Right renal pelvis (tissue), 4 donors: ENCODE data around the gene COLEC11. TPM values are rescaled to one million over a fixed set of nuclear protein-coding genes. Genes with fewer than 3 reads are reported as not detected.
"Not testable (repeated sequence)": the region's sequence is repeated elsewhere in the genome, so short reads cannot be mapped to it uniquely, and the experiment has no call there.

Experiments
- DNase-seq, 4 donors: peaks; one replicate each; pipeline ENCODE4 v3.0.0-alpha.2; 2013; ENCODE audit warnings: low read depth in 4 of 4, low spot score in 3 of 4, missing footprints in 1 of 4
- polyA plus RNA-seq, 4 donors: library from polyadenylated mRNA; unstranded; fragments of 120-200 nt; gene quantifications; one replicate each; pipeline ENCODE4 v1.2.1, GENCODE V29; 2013; ENCODE audit not compliant: insufficient read length in 4 of 4

Gene COLEC11
- polyA plus RNA-seq, 4 donors: 1.2 to 4.2 (median 1.7) TPM

GRCh38 chr2:3649581-3649980 lies 54.7 kb downstream of the COLEC11 start:
- DNase-seq: no peak

GRCh38 chr2:3650140-3650920 lies 55.4 kb downstream of the COLEC11 start:
- no peak for DNase-seq

GRCh38 chr2:3651691-3652648 lies 57.1 kb downstream of the COLEC11 start:
- DNase-seq: peak in 3 of 4 donors; percentile 32 to 63 (median 49)

GRCh38 chr2:3652896-3653625 lies 58.1 kb downstream of the COLEC11 start:
- no peak for DNase-seq

- no peak for DNase-seq
Measured at GRCh38 chr2:3654011-3654410, 59.1 kb downstream of the COLEC11 start.

- no peak for DNase-seq
Measured at GRCh38 chr2:3654531-3655225, 59.8 kb downstream of the COLEC11 start.

GRCh38 chr2:3655871-3656761 lies 61.2 kb downstream of the COLEC11 start:
- DNase-seq: no peak

GRCh38 chr2:3656762-3657721 lies 62.1 kb downstream of the COLEC11 start:
- DNase-seq: peak in 1 of 4 donors; percentile 30

GRCh38 chr2:3657881-3658280 lies 63.0 kb downstream of the COLEC11 start, which contains the start of gene ALLC:
Gene ALLC, plus strand, starts transcription at chr2:3658200. Its CDS starts 12,958 bp downstream, at chr2:3671158.
- DNase-seq: no peak

- peak in 1 of 4 donors; percentile 33 for DNase-seq
Measured at GRCh38 chr2:3659447-3660432, 64.8 kb downstream of the COLEC11 start.

- DNase-seq: not testable (repeated sequence)
Measured at GRCh38 chr2:3660640-3661039, 65.7 kb downstream of the COLEC11 start.

- DNase-seq: no peak
Measured at GRCh38 chr2:3661149-3661660, 66.3 kb downstream of the COLEC11 start.

GRCh38 chr2:3662239-3662638 lies 67.3 kb downstream of the COLEC11 start:
- DNase-seq: no peak

- no peak for DNase-seq
Measured at GRCh38 chr2:3664118-3664517, 69.2 kb downstream of the COLEC11 start.

- no peak for DNase-seq
Measured at GRCh38 chr2:3664925-3665324, 70.0 kb downstream of the COLEC11 start.

- DNase-seq: no peak
Measured at GRCh38 chr2:3665886-3666612, 71.1 kb downstream of the COLEC11 start.
